B cell (primary cell): ENCODE results near the gene HIVEP1. TPM values are rescaled to one million over a fixed set of nuclear protein-coding genes. Genes with fewer than 3 reads are reported as not detected.

Source experiments
- ATAC-seq: fragments of 200-7000 bp; cut with Tn5 transposase; one replicate; pipeline ENCODE4 v1.10.0; 2021; ENCODE audit warnings: low read depth, mild to moderate bottlenecking, moderate number of reproducible peaks, moderate library complexity
- CTCF ChIA-PET: fragments of 350-600 bp; sonication (Branson Sonifier 250); formaldehyde crosslinking; loops from one replicate; lab custom pipeline; 2021; ENCODE audit warnings: antibody characterized with exemption, inconsistent platforms; lab: Charles Lee
- POLR2A ChIA-PET: fragments of 350-600 bp; sonication (Branson Sonifier 250); formaldehyde crosslinking; loops from one replicate; lab custom pipeline; 2021; ENCODE audit warnings: antibody characterized with exemption; lab: Charles Lee
- DNase-seq: peaks from one replicate; pipeline ENCODE4 v3.0.0; 2013
- H2AFZ ChIP-seq: 2 replicates; pipeline ENCODE4 v1.6.1; 2012; ENCODE audit warnings: mild to moderate bottlenecking, low read depth, low read length; ENCODE audit not compliant: insufficient read depth, poor library complexity, severe bottlenecking
- H3K27ac ChIP-seq, 2 donors: 1 replicate in 1 of 2; 2 replicates in 1 of 2; pipeline ENCODE4 v1.5.1; 2012 to 2013; ENCODE audit warnings: low read length in 2 of 2, mild to moderate bottlenecking in 2 of 2, moderate library complexity in 1 of 2
- H3K27me3 ChIP-seq, 4 experiments: fragments of 200-600 bp in 1 of 4; sonication (generic) in 1 of 4; replicated peaks in 1 of 4; 1 replicate in 2 of 4; 2 replicates in 2 of 4; pipeline versions ENCODE4 v1.6.1 to v1.7.0; 2013 to 2016; ENCODE audit warnings: low read length in 3 of 4, mild to moderate bottlenecking in 2 of 4, mixed read lengths in 1 of 4, moderate library complexity in 1 of 4; ENCODE audit not compliant: insufficient read depth in 4 of 4, control insufficient read depth in 3 of 4; ENCODE audit errors: control extremely low read depth in 1 of 4
- H3K36me3 ChIP-seq, 2 experiments: replicated peaks in 1 of 2; 1 replicate in 1 of 2; 2 replicates in 1 of 2; pipeline versions ENCODE4 v1.6.1 to v1.7.1; 2013; ENCODE audit warnings: low read length in 1 of 2; ENCODE audit not compliant: insufficient read depth in 2 of 2, control insufficient read depth in 1 of 2; ENCODE audit errors: control extremely low read depth in 1 of 2, extremely low read depth in 1 of 2
- H3K4me1 ChIP-seq, 2 donors: fragments of 200-600 bp in 1 of 2; sonication (generic) in 1 of 2; 1 replicate in 1 of 2; 2 replicates in 1 of 2; pipeline versions ENCODE4 v1.5.1 to v1.6.1; 2013 to 2017; ENCODE audit warnings: low read length in 2 of 2; ENCODE audit not compliant: control insufficient read depth in 2 of 2, insufficient read depth in 2 of 2
- H3K4me2 ChIP-seq: replicated peaks from 2 replicates; pipeline ENCODE3; 2012; ENCODE audit warnings: mild to moderate bottlenecking, low read depth, low read length; ENCODE audit not compliant: poor library complexity, severe bottlenecking
- H3K4me3 ChIP-seq, 5 experiments: fragments of 200-600 bp in 1 of 5; sonication (generic) in 1 of 5; 1 replicate in 3 of 5; 2 replicates in 2 of 5; pipeline versions ENCODE4 v1.5.1 to v1.7.0; 2011 to 2016; ENCODE audit warnings: low read length in 4 of 5, mild to moderate bottlenecking in 4 of 5, low read depth in 2 of 5, control low read depth in 1 of 5, moderate library complexity in 1 of 5; ENCODE audit not compliant: insufficient read depth in 1 of 5; ENCODE audit errors: control extremely low read depth in 1 of 5, extremely low read depth in 1 of 5
- H3K79me2 ChIP-seq: fragments of 200-600 bp; sonication (generic); one replicate; pipeline ENCODE4 v1.6.0; 2016; ENCODE audit warnings: low read length; ENCODE audit not compliant: control insufficient read depth, insufficient read depth
- H3K9ac ChIP-seq: fragments of 200-600 bp; sonication (generic); 2 replicates; pipeline ENCODE4 v1.6.1; 2017; ENCODE audit warnings: mild to moderate bottlenecking, low read length, moderate library complexity
- H3K9me3 ChIP-seq, 3 donors: one replicate each; pipeline versions ENCODE4 v1.6.1 to v1.7.1; 2013; ENCODE audit warnings: low read length in 2 of 3; ENCODE audit not compliant: control insufficient read depth in 2 of 3, insufficient read depth in 1 of 3; ENCODE audit errors: control extremely low read depth in 1 of 3
- H4K20me1 ChIP-seq: 2 replicates; pipeline ENCODE4 v1.6.0; 2012; ENCODE audit warnings: mild to moderate bottlenecking, low read length; ENCODE audit not compliant: insufficient read depth, control insufficient read depth, poor library complexity, severe bottlenecking
- H3K27ac Mint-ChIP-seq: one replicate; pipeline ENCODE4 v1.8.0; 2021; ENCODE audit warnings: mixed read lengths
- H3K27me3 Mint-ChIP-seq: one replicate; pipeline ENCODE4 v1.8.0; 2021; ENCODE audit warnings: mixed read lengths
- H3K4me1 Mint-ChIP-seq: one replicate; pipeline ENCODE4 v1.8.0; 2021; ENCODE audit warnings: mixed read lengths
- H3K4me3 Mint-ChIP-seq: one replicate; pipeline ENCODE4 v1.8.0; 2021; ENCODE audit warnings: mixed read lengths
- H3K9me3 Mint-ChIP-seq: one replicate; pipeline ENCODE4 v1.8.0; 2022; ENCODE audit warnings: mixed read lengths; ENCODE audit not compliant: insufficient read depth
- CTCF ChIP-seq: fragments of 200-600 bp; IDR thresholded peaks from one replicate; pipeline ENCODE4 v1.8.0; 2022; ENCODE audit warnings: antibody characterized with exemption, mild to moderate bottlenecking
- EZH2 ChIP-seq: IDR thresholded peaks from 2 replicates; pipeline ENCODE4 v1.6.1; 2012; ENCODE audit warnings: borderline replicate concordance, low read depth, mild to moderate bottlenecking, moderate library complexity, low read length; ENCODE audit not compliant: insufficient read depth, poor library complexity, severe bottlenecking
- WGBS: methylation state at CpG from one replicate; pipeline ENCODE4 v1.1.5; 2013; ENCODE audit warnings: missing lambda C conversion rate; ENCODE audit not compliant: insufficient coverage; 5-methylcytosine and 5-hydroxymethylcytosine counted together
- intact Hi-C: fragments of 100-400 bp; cut with micrococcal nuclease; formaldehyde crosslinking; loops from one replicate; pipeline ENCODE4 v1.10.0; 2022
- polyA plus RNA-seq: library from polyadenylated mRNA; depleted of rRNA; stranded (reverse); fragments of >200 nt; gene quantifications from 2 replicates; pipeline ENCODE4 v1.2.3, GENCODE V29; 2012
- total RNA-seq, 2 donors: library from RNA; stranded (reverse); fragments of 120-200 nt in 1 of 2; gene quantifications; 1 replicate in 1 of 2; 2 replicates in 1 of 2; pipeline versions ENCODE4 v1.2.3 to v1.2.4, GENCODE V29; 2013 to 2022

HIVEP1 gene
- total and polyA plus RNA-seq, 2 donors (not counting 1 experiment from before 2014, with no cell fraction given) = 11.3 to 96.5 TPM

DNA sequence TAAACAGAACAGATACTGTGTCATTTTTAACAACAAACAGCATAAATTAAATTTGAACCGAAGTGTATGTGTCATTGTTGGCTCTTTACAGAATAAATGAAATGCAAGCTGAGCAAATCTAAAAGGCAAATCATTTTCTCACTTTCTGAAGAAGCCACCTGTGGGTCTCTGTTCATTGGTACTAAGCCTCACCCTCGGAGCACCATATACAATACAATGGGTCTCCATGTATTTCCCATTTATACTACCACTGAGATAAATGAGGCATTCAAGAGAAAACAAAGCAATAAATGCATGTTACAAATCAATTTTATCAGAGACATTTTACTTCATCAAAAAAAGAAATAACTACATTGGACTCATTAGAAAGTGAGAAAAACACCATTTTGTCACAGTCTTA, 38.9 kb upstream of the HIVEP1 start:
- H3K36me3 ChIP-seq = no peaks in the 10 kb centered on the region
- H3K9me3 ChIP-seq = no peaks in the 10 kb centered on the region
- POLR2A ChIA-PET = no interaction called here
- H3K27me3 ChIP-seq = no peaks in the 10 kb centered on the region
- DNase-seq (no peak), ATAC-seq (no peak)
- Mint-ChIP-seq H3K27ac (no peak overlapping the region), H3K9me3 (no peaks in the 10 kb centered on the region), H3K4me3 (no peak overlapping the region), H3K27me3 (peaks cover 4% of the 10 kb centered on the region), H3K4me1 (peaks cover 31% of the 10 kb centered on the region)
- TF ChIP-seq EZH2 (no peak), CTCF (no peak)
- no peak overlapping the region for H2AFZ ChIP-seq
- no peaks in the 10 kb centered on the region for H3K79me2 ChIP-seq
- no peak overlapping the region for H3K4me2 ChIP-seq
- CTCF ChIA-PET = no interaction called here
- H3K4me1 ChIP-seq = peaks cover 22 to 27% of the 10 kb centered on the region in 2 donors
- no peaks in the 10 kb centered on the region for H4K20me1 ChIP-seq
- no peak overlapping the region for H3K9ac ChIP-seq
- H3K27ac ChIP-seq = no peak overlapping the region
- intact Hi-C loops = no loop called here
- no CpG with 5 or more reads among the region's 2 CpGs for WGBS
- no peak overlapping the region for H3K4me3 ChIP-seq

- no peaks in the 10 kb centered on the region for H3K9me3 ChIP-seq
- Mint-ChIP-seq H3K27me3 (peaks cover 4% of the 10 kb centered on the region), H3K27ac (no peak overlapping the region), H3K9me3 (no peaks in the 10 kb centered on the region), H3K4me1 (peaks cover 25% of the 10 kb centered on the region), H3K4me3 (no peak overlapping the region)
- H2AFZ ChIP-seq = no peak overlapping the region
- intact Hi-C loops = no loop called here
- ChIA-PET CTCF (interaction anchor here (2.0 kb wide), 1 partner anchor 152 kb away, joined by 4 read pairs; no protein-coding TSS in a partner anchor), POLR2A (no interaction called here)
- no peak for DNase-seq
- no peak for TF ChIP-seq EZH2
- no peak for TF ChIP-seq CTCF
- H3K4me1 ChIP-seq = peaks cover 13 to 19% of the 10 kb centered on the region in 2 donors
- no peak for ATAC-seq
- H3K4me3 ChIP-seq = no peak overlapping the region
- no peaks in the 10 kb centered on the region for H3K27me3 ChIP-seq
- H3K4me2 ChIP-seq = no peak overlapping the region
- no peak overlapping the region for H3K9ac ChIP-seq
- H3K79me2 ChIP-seq = no peaks in the 10 kb centered on the region
- H3K27ac ChIP-seq = no peak overlapping the region
- no peaks in the 10 kb centered on the region for H4K20me1 ChIP-seq
- H3K36me3 ChIP-seq = no peaks in the 10 kb centered on the region
These were observed 38.0 kb upstream of the HIVEP1 start for GRCh38 chr6:11974089-11974488.
